GM23338 (cell line): ENCODE results near the gene CEACAM4. TPM values are rescaled to one million over a fixed set of nuclear protein-coding genes. Genes with fewer than 3 reads are reported as not detected.

Experiments used
- ATAC-seq: fragments of 200-7000 bp; cut with Tn5 transposase; 3 replicates; pipeline ENCODE4 v1.9.1; 2020
- DNase-seq: peaks from one replicate; pipeline ENCODE4 v3.0.0-alpha.2; 2015; ENCODE audit warnings: low spot score
- H2AFZ ChIP-seq: fragments of 200-600 bp; sonication (generic); 2 replicates; pipeline ENCODE4 v1.8.0; 2016; ENCODE audit warnings: antibody characterized with exemption, mild to moderate bottlenecking, moderate library complexity
- H3F3A ChIP-seq: fragments of 200-600 bp; sonication (generic); replicated peaks from 2 replicates; pipeline ENCODE4 v1.8.0; 2017; ENCODE audit warnings: antibody characterized with exemption, mixed run types, low read depth
- H3K27ac ChIP-seq: fragments of 200-600 bp; sonication (generic); 2 replicates; pipeline ENCODE4 v1.6.1; 2016; ENCODE audit warnings: low read depth
- H3K27me3 ChIP-seq: fragments of 200-600 bp; sonication (generic); 2 replicates; pipeline ENCODE4 v1.8.0; 2016; ENCODE audit warnings: mild to moderate bottlenecking, mixed run types, moderate library complexity; ENCODE audit not compliant: insufficient read depth
- H3K36me3 ChIP-seq: fragments of 200-600 bp; sonication (generic); 2 replicates; pipeline ENCODE4 v1.8.0; 2016; ENCODE audit warnings: mild to moderate bottlenecking; ENCODE audit not compliant: insufficient read depth
- H3K4me1 ChIP-seq: fragments of 200-600 bp; sonication (generic); 2 replicates; pipeline ENCODE4 v1.8.0; 2016; ENCODE audit warnings: mild to moderate bottlenecking, moderate library complexity; ENCODE audit not compliant: insufficient read depth
- H3K4me2 ChIP-seq: fragments of 200-600 bp; sonication (generic); 2 replicates; pipeline ENCODE4 v1.7.1; 2017; ENCODE audit warnings: mixed run types
- H3K4me3 ChIP-seq: fragments of 200-600 bp; sonication (generic); 2 replicates; pipeline ENCODE4 v1.6.1; 2016; ENCODE audit warnings: mixed run types
- H3K79me2 ChIP-seq: fragments of 200-600 bp; sonication (generic); replicated peaks from 2 replicates; pipeline ENCODE4 v1.8.0; 2017; ENCODE audit warnings: mild to moderate bottlenecking; ENCODE audit not compliant: insufficient read depth
- H3K9me2 ChIP-seq: fragments of 200-600 bp; sonication (generic); 2 replicates; pipeline ENCODE4 v1.8.0; 2017; ENCODE audit not compliant: insufficient read depth
- H4K20me1 ChIP-seq: fragments of 200-600 bp; sonication (generic); replicated peaks from 2 replicates; pipeline ENCODE4 v1.8.0; 2017; ENCODE audit warnings: mild to moderate bottlenecking; ENCODE audit not compliant: insufficient read depth
- H3K27ac Mint-ChIP-seq: 2 replicates; pipeline ENCODE4 v1.8.0; 2020; ENCODE audit warnings: inconsistent platforms, mild to moderate bottlenecking, moderate library complexity, mixed read lengths
- H3K27me3 Mint-ChIP-seq: 3 replicates; pipeline ENCODE4 v1.8.0; 2022; ENCODE audit warnings: low read depth, mild to moderate bottlenecking, moderate library complexity, mixed read lengths, inconsistent platforms; ENCODE audit not compliant: insufficient read depth, poor library complexity
- H3K36me3 Mint-ChIP-seq: 3 replicates; pipeline ENCODE4 v1.8.0; 2021; ENCODE audit warnings: low read depth, mild to moderate bottlenecking, inconsistent platforms, moderate library complexity, mixed read lengths
- H3K4me1 Mint-ChIP-seq: 3 replicates; pipeline ENCODE4 v1.8.0; 2020; ENCODE audit warnings: mild to moderate bottlenecking, inconsistent platforms, mixed read lengths
- H3K4me3 Mint-ChIP-seq: 3 replicates; pipeline ENCODE4 v1.8.0; 2021; ENCODE audit warnings: moderate library complexity, mild to moderate bottlenecking, inconsistent platforms, mixed read lengths
- H3K9me3 Mint-ChIP-seq: 3 replicates; pipeline ENCODE4 v1.8.0; 2020; ENCODE audit warnings: moderate library complexity, mild to moderate bottlenecking, inconsistent platforms, mixed read lengths
- CREB1 ChIP-seq: fragments of 250-450 bp; sonication (Bioruptor Pico); IDR thresholded peaks from 2 replicates; pipeline ENCODE4 v1.5.0; 2020; ENCODE audit warnings: low read depth, mild to moderate bottlenecking, moderate library complexity
- CTCF ChIP-seq, 2 experiments: fragments of 200-600 bp in 1 of 2; sonication (generic) in 1 of 2; conservative IDR thresholded peaks; 2 replicates each; pipeline versions ENCODE4 v1.5.1 to v1.6.1; 2016 to 2017; ENCODE audit warnings: antibody characterized with exemption in 2 of 2, low read depth in 2 of 2, mild to moderate bottlenecking in 2 of 2, moderate library complexity in 1 of 2
- ETS1 ChIP-seq: IDR thresholded peaks from 2 replicates; pipeline ENCODE4 v1.6.1; 2016; ENCODE audit warnings: antibody characterized with exemption
- EZH2 ChIP-seq: fragments of 200-600 bp; sonication (generic); IDR thresholded peaks from one replicate; pipeline ENCODE4 v1.8.0; 2017; ENCODE audit warnings: antibody characterized with exemption, mild to moderate bottlenecking, low read depth; ENCODE audit not compliant: unreplicated experiment
- EZH2phosphoT487 ChIP-seq: fragments of 200-600 bp; sonication (generic); IDR thresholded peaks from one replicate; pipeline ENCODE4 v1.8.1; 2018; ENCODE audit warnings: antibody characterized with exemption; ENCODE audit not compliant: unreplicated experiment
- JUNB ChIP-seq: IDR thresholded peaks from one replicate; pipeline ENCODE4 v1.6.1; 2016; ENCODE audit warnings: antibody characterized with exemption; ENCODE audit not compliant: unreplicated experiment
- NANOG ChIP-seq: IDR thresholded peaks from 2 replicates; pipeline ENCODE4 v1.6.1; 2016; ENCODE audit warnings: antibody characterized with exemption, borderline replicate concordance
- POLR2AphosphoS5 ChIP-seq: IDR thresholded peaks from 2 replicates; pipeline ENCODE4 v1.6.1; 2016; ENCODE audit warnings: antibody characterized with exemption, low read depth
- REST ChIP-seq: IDR thresholded peaks from one replicate; pipeline ENCODE4 v1.6.1; 2018; ENCODE audit warnings: antibody characterized with exemption; ENCODE audit not compliant: unreplicated experiment
- STAT1 ChIP-seq: IDR thresholded peaks from one replicate; pipeline ENCODE4 v1.6.1; 2016; ENCODE audit warnings: antibody characterized with exemption; ENCODE audit not compliant: unreplicated experiment
- ZNF114 ChIP-seq: fragments of 250-450 bp; sonication (Bioruptor Pico); IDR thresholded peaks from 2 replicates; pipeline ENCODE4 v1.5.0; 2020; ENCODE audit warnings: mild to moderate bottlenecking, moderate library complexity
- ZNF331 ChIP-seq: fragments of 250-450 bp; sonication (Bioruptor Pico); IDR thresholded peaks from 2 replicates; pipeline ENCODE4 v1.5.0; 2020; ENCODE audit warnings: low read depth, mild to moderate bottlenecking, moderate library complexity
- ZNF462 ChIP-seq: fragments of 250-450 bp; sonication (Bioruptor Pico); IDR thresholded peaks from 2 replicates; pipeline ENCODE4 v1.5.0; 2020; ENCODE audit warnings: mild to moderate bottlenecking, moderate library complexity
- polyA plus RNA-seq: library from polyadenylated mRNA; unstranded; fragments of >200 nt; fragmentation: Nextera tagmentation; extraction: Ambion mirVana; gene quantifications from 2 replicates; pipeline ENCODE4 v1.2.1, GENCODE V29; 2016
- total RNA-seq: library from RNA; depleted of rRNA; stranded (reverse); fragments of >200 nt; shearing (Covaris generic); gene quantifications from 2 replicates; pipeline ENCODE4 v1.2.3, GENCODE V29; 2014

The CEACAM4 gene
- total and polyA plus RNA-seq, 2 experiments from 2014 or later = not detected

GRCh38 chr19:41615207-41615606 lies 11.7 kb downstream of the CEACAM4 start:
- no peak overlapping the region for H2AFZ ChIP-seq
- H3K4me1 ChIP-seq = no peaks in the 10 kb centered on the region
- H3F3A ChIP-seq = no peaks in the 10 kb centered on the region
- DNase-seq = no peak
- peaks cover 13% of the 10 kb centered on the region for H3K27me3 Mint-ChIP-seq
- ATAC-seq = no peak
- TF ChIP-seq JUNB = no peak
- TF ChIP-seq CREB1 (CRISPR knock-in tag) = no peak
- TF ChIP-seq ZNF331 = no peak
- no peak for TF ChIP-seq POLR2AphosphoS5
- TF ChIP-seq ZNF462 (CRISPR knock-in tag) = no peak
- TF ChIP-seq CTCF (conservative IDR thresholded peaks at IDR 0.05; ENCODE audit: low read depth in 2 of 2) = no peak
- TF ChIP-seq EZH2phosphoT487 = no peak
- no peak for TF ChIP-seq REST
- TF ChIP-seq EZH2 = no peak
- TF ChIP-seq NANOG = no peak
- no peak for TF ChIP-seq ZNF114 (CRISPR knock-in tag)
- TF ChIP-seq STAT1 = no peak
- no peak for TF ChIP-seq ETS1
- H3K4me2 ChIP-seq = no peak overlapping the region
- H4K20me1 ChIP-seq = no peaks in the 10 kb centered on the region
- no peak overlapping the region for H3K4me3 ChIP-seq
- H3K9me3 Mint-ChIP-seq = no peaks in the 10 kb centered on the region
- no peak overlapping the region for H3K27ac ChIP-seq
- no peak overlapping the region for H3K27ac Mint-ChIP-seq
- H3K4me1 Mint-ChIP-seq = no peaks in the 10 kb centered on the region; the same call in 2 of the 3 replicates
- no peak overlapping the region for H3K4me3 Mint-ChIP-seq
- no peaks in the 10 kb centered on the region for H3K9me2 ChIP-seq
- H3K36me3 ChIP-seq = no peaks in the 10 kb centered on the region
- peaks cover 6% of the 10 kb centered on the region for H3K27me3 ChIP-seq
- H3K79me2 ChIP-seq = no peaks in the 10 kb centered on the region
- no peaks in the 10 kb centered on the region for H3K36me3 Mint-ChIP-seq
